Activated CD8-positive, alpha-beta memory T cell treated with anti-CD3 and anti-CD28 coated beads for 36 hours (primary cell): ENCODE results near the gene NOBOX. TPM values are rescaled to one million over a fixed set of nuclear protein-coding genes. Genes with fewer than 3 reads are reported as not detected.
"Not testable (repeated sequence)": the region's sequence is repeated elsewhere in the genome, so short reads cannot be mapped to it uniquely, and the experiment has no call there.

Source experiments
- CTCF ChIA-PET: fragments of 350-600 bp; sonication (Branson Sonifier 250); formaldehyde crosslinking; loops from one replicate; lab custom pipeline; 2021; ENCODE audit warnings: antibody characterized with exemption; lab: Charles Lee
- POLR2A ChIA-PET: fragments of 350-600 bp; sonication (Branson Sonifier 250); formaldehyde crosslinking; loops from one replicate; lab custom pipeline; 2021; ENCODE audit warnings: antibody characterized with exemption; lab: Charles Lee
- total RNA-seq, 2 experiments: library from RNA; stranded (reverse); gene quantifications; one replicate each; pipeline ENCODE4 v1.2.3, GENCODE V29; 2021

NOBOX gene
- not detected for total RNA-seq

DNA sequence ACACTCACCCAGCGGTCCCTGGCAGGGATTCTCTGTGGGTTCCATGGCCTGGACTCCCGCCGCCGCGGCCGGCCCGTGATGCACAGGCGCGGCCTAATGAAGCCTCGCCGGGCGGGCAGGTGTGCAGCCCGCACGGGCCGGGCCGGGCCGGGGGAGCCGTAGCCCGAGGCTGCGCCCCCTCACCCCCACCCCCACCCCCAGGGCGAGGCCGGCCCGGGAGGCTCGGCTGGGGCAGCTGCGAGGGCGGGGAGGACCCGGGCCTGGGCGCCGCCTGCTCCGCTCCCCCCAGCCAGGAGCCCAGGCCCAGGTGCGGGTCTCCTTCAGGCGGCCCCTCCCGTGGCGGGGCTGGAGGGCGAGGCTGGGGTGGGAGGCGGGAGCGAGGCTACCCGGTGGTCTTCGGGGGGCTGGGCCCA lies at the start of gene NOBOX:
Gene NOBOX, minus strand, starts transcription at position 45 of the 413 bp plus-strand sequence.
- CTCF ChIA-PET, result no interaction called here
- POLR2A ChIA-PET, result no interaction called here

DNA sequence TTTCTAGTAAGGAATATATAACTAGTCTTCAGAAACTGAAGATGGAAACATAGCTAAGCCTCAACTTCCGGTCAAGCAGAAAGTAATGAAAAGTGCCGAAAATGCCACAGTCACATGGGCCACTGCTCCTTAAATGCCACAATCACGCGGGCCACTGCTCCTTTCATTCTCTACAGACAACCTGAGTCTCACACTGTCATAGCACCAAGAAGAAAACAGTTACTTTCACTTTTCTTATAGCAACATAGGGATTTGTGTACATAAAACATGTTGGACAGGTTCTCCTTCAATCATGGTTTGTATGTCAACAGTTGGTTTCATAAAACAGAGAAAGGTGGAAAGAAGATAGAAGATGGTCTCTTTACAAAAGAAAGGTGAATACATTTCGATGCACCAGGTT lies 48.6 kb upstream of the NOBOX start:
- ChIA-PET CTCF (no interaction called here), POLR2A (no interaction called here)

GRCh38 chr7:144445590-144445989 lies 42.1 kb upstream of the NOBOX start:
- CTCF ChIA-PET, result no interaction called here
- POLR2A ChIA-PET, result no interaction called here

DNA sequence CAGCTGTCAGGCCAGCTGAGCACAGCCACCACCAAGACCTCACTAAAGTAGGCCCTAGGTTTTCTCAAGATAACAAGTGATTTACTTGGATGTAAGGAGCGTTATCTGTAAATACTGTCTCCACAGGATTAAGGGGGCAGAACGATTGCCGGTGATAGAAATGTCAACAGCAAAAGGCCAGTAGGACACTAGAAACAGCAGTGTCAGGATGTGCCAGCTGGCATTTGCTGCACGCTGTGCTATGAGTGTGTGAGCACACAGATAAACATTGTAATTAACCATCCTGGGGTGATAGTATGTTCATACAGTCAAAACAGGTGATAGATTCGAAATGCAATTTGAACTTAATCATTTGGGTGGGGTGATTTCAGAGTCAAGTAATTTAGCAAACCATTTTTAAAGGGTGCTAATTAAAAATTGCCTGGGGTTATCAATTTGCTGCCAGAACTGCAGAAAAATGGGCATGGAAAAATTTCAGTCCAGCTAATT lies 36.3 kb upstream of the NOBOX start:
- CTCF ChIA-PET, result no interaction called here
- POLR2A ChIA-PET, result no interaction called here

GRCh38 chr7:144438759-144439158 lies 35.3 kb upstream of the NOBOX start:
- ChIA-PET POLR2A (no interaction called here), CTCF (no interaction called here)

DNA sequence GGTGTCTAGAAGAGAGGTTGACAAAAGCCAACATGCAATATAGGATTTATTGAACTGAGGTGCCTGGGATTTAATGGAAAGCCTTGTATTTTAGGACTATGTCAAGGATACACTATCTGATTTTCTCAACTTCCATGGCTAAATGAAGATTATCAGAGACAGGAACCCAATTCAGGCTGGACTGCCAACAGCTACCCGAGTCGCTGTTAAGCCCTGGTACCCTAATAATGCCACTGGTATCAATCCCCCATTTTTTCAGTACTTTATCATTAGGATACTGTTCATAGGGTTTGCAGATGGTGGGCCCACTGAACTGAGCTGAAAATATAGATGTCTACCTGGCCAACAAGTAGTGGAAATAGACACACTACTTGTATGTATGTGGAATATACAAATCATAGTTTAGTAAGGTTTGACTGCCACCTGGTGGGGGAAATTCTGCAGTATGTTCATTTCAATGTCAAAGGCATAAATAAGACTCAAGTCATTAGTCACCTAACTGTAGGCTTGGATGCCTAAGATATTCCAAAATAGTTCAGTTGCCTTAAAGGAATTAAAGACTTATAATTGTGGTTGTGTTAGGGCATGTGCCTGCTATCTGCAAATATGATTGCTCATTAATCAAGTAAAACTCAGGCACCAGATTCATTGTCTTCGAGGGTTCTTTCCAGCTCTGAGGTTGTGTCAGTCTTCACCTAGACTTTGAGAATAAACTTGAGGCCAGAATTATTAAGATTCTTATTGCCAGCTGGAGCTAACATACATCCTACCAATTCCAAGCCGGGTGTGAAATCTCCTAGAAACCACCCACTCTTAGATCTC lies 34.1 kb upstream of the NOBOX start:
- POLR2A ChIA-PET, result no interaction called here
- CTCF ChIA-PET, result interaction anchor here (0.6 kb wide), 1 partner anchor 35 kb away, joined by 3 read pairs; no protein-coding TSS in a partner anchor

DNA sequence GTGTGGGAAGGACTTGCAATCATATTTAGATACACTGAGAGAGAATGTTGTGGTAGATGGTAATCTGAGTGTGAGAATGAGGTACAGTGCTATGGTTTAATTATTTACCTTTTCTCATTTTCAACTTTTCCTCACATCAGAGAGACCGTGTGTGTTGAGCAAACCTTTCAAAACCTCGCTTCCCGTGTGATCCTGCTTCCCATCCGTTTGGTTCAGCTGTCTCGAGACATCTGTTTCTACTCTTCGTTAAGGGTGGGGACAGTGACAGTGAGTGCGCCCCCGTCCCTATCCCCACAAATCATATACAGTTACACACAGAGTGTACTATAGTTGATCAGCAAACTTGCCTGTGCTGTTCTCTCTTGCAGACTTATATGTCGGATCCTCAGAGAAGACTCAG lies 33.0 kb upstream of the NOBOX start:
- ChIA-PET POLR2A (no interaction called here), CTCF (no interaction called here)

- POLR2A ChIA-PET, result no interaction called here
- CTCF ChIA-PET, result no interaction called here
Measured at GRCh38 chr7:144428431-144428830, 24.9 kb upstream of the NOBOX start.

DNA sequence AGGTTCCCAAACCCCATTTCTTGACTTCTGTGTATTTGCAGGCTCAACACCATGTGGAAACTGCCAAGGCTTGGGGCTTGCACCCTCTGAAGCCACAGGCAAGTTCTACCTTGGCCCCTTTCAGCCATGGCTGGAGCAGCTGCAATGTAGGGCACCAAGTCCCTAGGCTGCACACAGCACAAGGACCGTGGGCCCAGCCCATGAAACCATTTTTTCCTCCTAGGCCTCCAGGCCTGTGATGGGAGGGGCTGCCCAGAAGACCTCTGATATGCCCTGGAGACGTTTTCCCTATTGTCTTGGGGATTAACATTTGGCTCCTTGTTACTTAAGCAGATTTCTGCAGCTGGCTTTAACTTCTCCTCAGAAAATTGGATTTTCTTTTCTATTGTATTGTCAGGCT lies 24.0 kb upstream of the NOBOX start:
- POLR2A ChIA-PET, CTCF ChIA-PET: not testable (repeated sequence)

DNA sequence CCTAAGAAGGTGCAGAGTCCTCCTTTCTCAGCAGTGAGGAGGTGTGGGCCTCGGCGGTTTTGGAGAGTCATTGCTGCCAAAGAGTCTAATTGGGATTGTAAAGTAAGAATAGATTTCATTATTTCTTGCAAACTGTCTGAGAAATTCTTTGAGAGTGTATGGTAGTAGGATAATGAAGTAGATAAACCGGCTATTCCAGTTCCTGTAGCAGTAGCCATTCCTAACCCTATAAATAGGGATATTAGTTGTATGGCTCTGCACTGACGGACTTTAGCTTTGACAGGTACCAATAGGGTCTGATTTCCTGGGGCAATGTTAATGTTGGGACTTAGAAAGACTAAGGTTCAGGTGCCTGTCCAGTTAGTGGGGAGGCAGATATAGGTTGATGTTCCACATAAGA lies 15.4 kb upstream of the NOBOX start:
- POLR2A ChIA-PET, result not testable (repeated sequence)

GRCh38 chr7:144416341-144416740 lies 12.8 kb upstream of the NOBOX start:
- ChIA-PET CTCF (no interaction called here), POLR2A (no interaction called here)

More for the DNA sequence above, 15.4 kb upstream of the NOBOX start:
- CTCF ChIA-PET, result not testable (repeated sequence)

DNA sequence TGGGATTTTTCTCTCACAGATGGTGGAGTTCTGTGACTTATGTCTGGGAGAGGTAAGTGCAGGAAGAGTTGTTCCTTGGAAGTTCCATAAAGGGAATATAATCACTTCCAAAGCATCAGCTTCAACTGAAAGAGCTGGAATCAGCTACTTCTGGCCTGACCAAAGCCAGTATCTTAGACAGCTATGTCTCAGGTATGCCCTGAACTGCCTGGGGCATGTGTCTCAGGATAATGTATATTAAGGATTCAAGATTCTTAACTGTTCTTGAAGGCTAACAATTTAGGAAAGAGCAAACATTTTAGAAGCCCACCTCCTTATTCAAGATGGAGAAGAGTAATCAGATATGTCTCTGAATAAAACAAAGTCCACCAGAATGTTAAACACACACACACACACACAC lies 12.4 kb upstream of the NOBOX start:
- CTCF ChIA-PET, result no interaction called here
- POLR2A ChIA-PET, result no interaction called here

GRCh38 chr7:144414815-144415214 lies 11.3 kb upstream of the NOBOX start:
- ChIA-PET POLR2A (no interaction called here), CTCF (no interaction called here)

DNA sequence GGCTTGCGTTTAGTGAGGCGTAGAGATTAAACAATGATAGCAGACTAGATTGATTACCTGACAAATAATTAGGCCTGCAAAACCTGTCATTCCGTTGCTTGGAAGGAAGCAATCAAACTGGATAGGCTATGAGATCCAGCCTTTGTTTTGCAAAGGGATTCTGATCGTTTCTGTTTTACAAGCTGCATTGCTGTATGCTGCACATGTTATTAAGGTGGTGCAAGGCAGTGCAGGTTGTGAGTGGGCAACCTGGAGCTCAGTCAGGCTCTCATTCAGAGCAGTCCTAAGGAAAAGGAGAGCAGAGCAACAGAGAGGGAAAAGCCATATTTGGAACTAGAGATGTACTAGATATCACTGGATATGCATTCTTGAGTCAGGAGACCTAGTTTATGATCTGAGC lies 6.9 kb upstream of the NOBOX start:
- CTCF ChIA-PET, result no interaction called here
- POLR2A ChIA-PET, result no interaction called here

DNA sequence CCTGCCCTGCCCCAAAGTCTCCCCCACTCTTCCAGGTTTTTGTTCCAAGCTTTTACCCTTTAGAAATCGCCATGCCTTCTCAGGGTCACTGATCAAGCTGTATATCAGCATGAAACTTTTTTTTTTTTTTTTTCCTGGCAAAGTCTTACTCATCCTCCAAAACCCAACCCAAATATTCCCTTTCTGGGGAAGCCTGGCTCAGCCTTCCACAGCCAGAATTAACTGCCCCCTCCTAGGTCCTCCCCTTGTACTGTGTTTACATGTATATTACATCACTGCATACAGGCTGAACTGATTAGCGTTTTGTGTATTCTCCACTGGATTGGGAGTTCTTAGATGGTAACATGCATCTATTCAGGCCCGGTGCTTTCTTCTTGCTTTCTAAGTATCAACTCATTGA lies 4.6 kb upstream of the NOBOX start:
- CTCF ChIA-PET, result no interaction called here
- POLR2A ChIA-PET, result no interaction called here

GRCh38 chr7:144407266-144407931 lies 3.9 kb upstream of the NOBOX start:
- CTCF ChIA-PET, result interaction anchor here (0.6 kb wide), 1 partner anchor 15 kb away, joined by 3 read pairs; no protein-coding TSS in a partner anchor
- POLR2A ChIA-PET, result no interaction called here

GRCh38 chr7:144404946-144405345 lies 1.5 kb upstream of the NOBOX start:
- POLR2A ChIA-PET, result no interaction called here
- CTCF ChIA-PET, result no interaction called here

- POLR2A ChIA-PET, result no interaction called here
- CTCF ChIA-PET, result no interaction called here
Measured at GRCh38 chr7:144403102-144403501, 391 bp downstream of the NOBOX start.

DNA sequence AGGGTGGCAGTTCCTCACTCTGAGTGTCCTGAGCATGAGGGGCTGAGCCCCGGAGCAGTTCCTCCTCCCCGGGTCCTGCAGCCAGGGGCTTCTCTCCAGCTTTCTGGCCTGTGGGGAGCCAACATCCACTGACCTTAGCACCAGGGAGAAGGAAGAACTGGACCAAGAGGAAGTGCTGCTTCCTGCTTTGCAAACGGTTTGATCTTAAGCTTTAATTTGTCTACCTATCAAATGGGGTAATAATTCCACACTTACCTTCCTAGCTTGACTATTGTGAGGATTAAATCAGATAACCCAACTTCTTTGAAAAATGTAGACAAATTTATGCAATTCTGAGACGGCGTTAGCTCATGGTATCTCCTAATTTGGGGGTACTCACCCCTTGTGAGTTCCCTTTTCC lies 2.0 kb downstream of the NOBOX start:
- ChIA-PET CTCF (no interaction called here), POLR2A (no interaction called here)

GRCh38 chr7:144399946-144400345 lies 3.5 kb downstream of the NOBOX start:
- POLR2A ChIA-PET, result no interaction called here
- CTCF ChIA-PET, result no interaction called here

GRCh38 chr7:144398911-144399310 lies 4.6 kb downstream of the NOBOX start:
- CTCF ChIA-PET, result no interaction called here
- POLR2A ChIA-PET, result no interaction called here
